Testis (tissue), 3 donors: ENCODE measurements around the gene PPP1R26. TPM values are rescaled to one million over a fixed set of nuclear protein-coding genes. Genes with fewer than 3 reads are reported as not detected.
"Not testable (repeated sequence)": the region's sequence is repeated elsewhere in the genome, so short reads cannot be mapped to it uniquely, and the experiment has no call there.

Experiments used
- DNase-seq: peaks from one replicate; pipeline ENCODE4 v3.0.0-alpha.2; 2019
- H3K27ac ChIP-seq, 2 donors: fragments of 200-600 bp; sonication (generic); one replicate each; pipeline ENCODE4 v1.5.1; 2019
- H3K27me3 ChIP-seq: fragments of 200-600 bp; sonication (generic); one replicate; pipeline ENCODE4 v1.5.1; 2019
- H3K36me3 ChIP-seq: fragments of 200-600 bp; sonication (generic); one replicate; pipeline ENCODE4 v1.5.1; 2017; ENCODE audit warnings: low read depth; ENCODE audit errors: missing control alignments
- H3K4me1 ChIP-seq: fragments of 200-600 bp; sonication (generic); one replicate; pipeline ENCODE4 v1.5.1; 2019
- H3K4me3 ChIP-seq, 2 donors: fragments of 200-600 bp; sonication (generic); one replicate each; pipeline ENCODE4 v1.5.1; 2017 to 2019
- H3K9me3 ChIP-seq: fragments of 200-600 bp; sonication (generic); one replicate; pipeline ENCODE4 v1.5.1; 2017
- POLR2A ChIP-seq: fragments of 450-650 bp; IDR thresholded peaks from one replicate; pipeline ENCODE4 v1.6.1; 2017; ENCODE audit warnings: antibody characterized with exemption, mild to moderate bottlenecking, moderate library complexity
- WGBS, 2 donors: methylation state at CpG; one replicate each; pipeline ENCODE4 v1.1.5; 2018; 5-methylcytosine and 5-hydroxymethylcytosine counted together
- intact Hi-C: fragments of 100-400 bp; cut with DNase I; formaldehyde crosslinking; loops from one replicate; pipeline ENCODE4 v1.15.1; 2023; ENCODE audit warnings: low total_unique reads
- polyA plus RNA-seq: library from polyadenylated mRNA; stranded (reverse); fragments of 350-450 nt; fragmentation: Illumina TruSeq; extraction: RNeasy Lipid Tissue Mini Kit (QIAGEN cat#74804); gene quantifications from one replicate; pipeline ENCODE4 v1.2.3, GENCODE V29; 2014; ENCODE audit warnings: low read depth, low replicate concordance; ENCODE audit not compliant: insufficient read depth
- total RNA-seq, 2 donors: library from RNA; depleted of rRNA; stranded (reverse); fragments of >200 nt; gene quantifications; one replicate each; pipeline ENCODE4 v1.2.3, GENCODE V29; 2016
- TF ChIP-seq, protein P1 (sequence below), 3 experiments: fragments of 450-650 bp in 2 of 3; fragments of 200-600 bp in 1 of 3; sonication (generic) in 1 of 3; IDR thresholded peaks; one replicate each; pipeline ENCODE4 v1.5.1; 2016 to 2019; ENCODE audit warnings: antibody characterized with exemption in 3 of 3, mild to moderate bottlenecking in 2 of 3, moderate library complexity in 1 of 3

Gene PPP1R26
- total and polyA plus RNA-seq, 3 donors from 2014 or later: 15.6 to 38.8 (median 33.1) TPM

DNA sequence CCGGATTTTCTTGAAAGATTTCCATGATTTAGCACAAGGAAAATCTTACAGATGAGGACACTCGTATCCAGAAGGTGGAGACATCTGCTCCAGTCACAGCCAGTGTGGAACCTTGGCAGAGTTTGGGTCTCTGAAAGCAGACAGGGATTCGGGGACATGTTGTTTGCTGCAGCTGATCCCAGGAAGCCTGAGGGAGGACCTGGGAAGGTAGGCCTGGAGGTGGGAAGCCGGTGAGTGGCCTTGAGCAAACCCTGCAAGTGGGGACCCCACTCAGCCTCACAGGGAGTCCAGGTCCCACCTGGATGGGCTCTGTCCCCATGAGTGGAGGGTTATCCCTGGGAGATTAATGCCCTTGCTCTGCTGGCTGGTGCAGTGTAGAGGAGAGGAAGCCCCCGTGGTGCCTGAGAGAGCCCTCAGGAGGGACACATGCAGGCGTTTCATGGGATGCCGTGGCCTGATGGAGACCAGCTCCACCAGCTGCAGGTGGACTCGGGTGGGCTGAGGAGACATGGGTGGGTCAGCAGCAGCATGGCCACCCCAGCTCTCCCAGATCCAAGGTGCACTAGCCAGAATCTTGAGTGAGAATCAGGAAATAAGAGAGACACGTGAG lies 28.7 kb downstream of the PPP1R26 start:
- Histone ChIP-seq H3K9me3 (no peaks in the 10 kb centered on the region), H3K27me3 (no peaks in the 10 kb centered on the region), H3K27ac (no peak overlapping the region), H3K36me3 (no peaks in the 10 kb centered on the region), H3K4me3 (no peak overlapping the region), H3K4me1 (no peaks in the 10 kb centered on the region)
- no peak for DNase-seq
- intact Hi-C loops: no loop called here
- TF ChIP-seq, protein P1, sequence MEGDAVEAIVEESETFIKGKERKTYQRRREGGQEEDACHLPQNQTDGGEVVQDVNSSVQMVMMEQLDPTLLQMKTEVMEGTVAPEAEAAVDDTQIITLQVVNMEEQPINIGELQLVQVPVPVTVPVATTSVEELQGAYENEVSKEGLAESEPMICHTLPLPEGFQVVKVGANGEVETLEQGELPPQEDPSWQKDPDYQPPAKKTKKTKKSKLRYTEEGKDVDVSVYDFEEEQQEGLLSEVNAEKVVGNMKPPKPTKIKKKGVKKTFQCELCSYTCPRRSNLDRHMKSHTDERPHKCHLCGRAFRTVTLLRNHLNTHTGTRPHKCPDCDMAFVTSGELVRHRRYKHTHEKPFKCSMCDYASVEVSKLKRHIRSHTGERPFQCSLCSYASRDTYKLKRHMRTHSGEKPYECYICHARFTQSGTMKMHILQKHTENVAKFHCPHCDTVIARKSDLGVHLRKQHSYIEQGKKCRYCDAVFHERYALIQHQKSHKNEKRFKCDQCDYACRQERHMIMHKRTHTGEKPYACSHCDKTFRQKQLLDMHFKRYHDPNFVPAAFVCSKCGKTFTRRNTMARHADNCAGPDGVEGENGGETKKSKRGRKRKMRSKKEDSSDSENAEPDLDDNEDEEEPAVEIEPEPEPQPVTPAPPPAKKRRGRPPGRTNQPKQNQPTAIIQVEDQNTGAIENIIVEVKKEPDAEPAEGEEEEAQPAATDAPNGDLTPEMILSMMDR (IDR thresholded peaks at IDR 0.05): no peak
- no peak for TF ChIP-seq POLR2A
- WGBS, 2 donors: 92 to 94% methylated on average over 7 to 9 of the region's 9 CpGs

DNA sequence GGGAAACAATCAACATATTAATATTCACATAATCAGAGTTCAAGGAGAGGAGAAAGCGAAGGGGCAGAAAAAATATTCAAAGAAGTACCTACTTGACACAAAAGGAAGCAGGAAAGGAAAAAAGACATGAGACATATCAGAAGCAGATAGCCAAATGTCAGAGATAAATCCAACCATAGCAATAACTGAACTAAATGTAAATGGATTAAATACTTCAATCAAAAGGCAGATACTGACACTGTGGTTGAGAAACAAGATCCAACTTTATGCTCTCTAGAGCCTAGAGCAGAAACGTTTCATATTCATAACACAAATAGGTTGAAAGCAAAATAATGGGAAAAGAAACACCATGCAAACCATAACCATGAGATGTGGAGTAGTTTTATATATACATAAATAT lies 29.9 kb downstream of the PPP1R26 start:
- Histone ChIP-seq H3K27ac (no peak overlapping the region), H3K4me3 (no peak overlapping the region), H3K9me3 (no peaks in the 10 kb centered on the region), H3K36me3 (no peaks in the 10 kb centered on the region), H3K27me3 (no peaks in the 10 kb centered on the region), H3K4me1 (no peaks in the 10 kb centered on the region)
- TF ChIP-seq, protein P1 (IDR thresholded peaks at IDR 0.05): no peak
- no peak for TF ChIP-seq POLR2A
- WGBS, 2 donors: 86 to 90% methylated on average over 2 of the region's 2 CpGs
- no peak for DNase-seq
- intact Hi-C loops: no loop called here

DNA sequence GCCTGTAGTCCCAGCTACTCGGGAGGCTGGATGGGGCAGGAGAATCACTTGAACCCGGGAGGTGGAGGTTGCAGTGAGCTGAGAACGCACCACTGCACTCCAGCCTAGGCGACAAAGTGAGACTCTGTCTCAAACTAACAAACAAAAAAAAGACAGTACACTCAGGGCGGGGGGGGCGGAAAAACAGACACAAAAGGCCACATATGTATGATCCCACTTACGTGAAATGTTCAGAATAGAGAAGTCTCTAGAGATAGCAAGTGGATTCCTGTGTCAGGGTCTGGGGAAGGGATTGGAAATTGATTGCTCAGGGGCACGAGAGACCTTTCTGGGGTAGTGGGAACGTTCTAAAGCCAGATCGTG lies 32.6 kb downstream of the PPP1R26 start:
- no peak for DNase-seq
- intact Hi-C loops: no loop called here
- no peak overlapping the region for H3K27ac ChIP-seq
- WGBS, 2 donors: 84 to 85% methylated on average over 10 of the region's 10 CpGs
- H3K36me3 ChIP-seq: no peaks in the 10 kb centered on the region
- H3K4me1 ChIP-seq: no peaks in the 10 kb centered on the region
- no peaks in the 10 kb centered on the region for H3K27me3 ChIP-seq
- TF ChIP-seq POLR2A: no peak
- TF ChIP-seq, protein P1 (IDR thresholded peaks at IDR 0.05): no peak
- H3K4me3 ChIP-seq: no peak overlapping the region
- H3K9me3 ChIP-seq: no peaks in the 10 kb centered on the region

DNA sequence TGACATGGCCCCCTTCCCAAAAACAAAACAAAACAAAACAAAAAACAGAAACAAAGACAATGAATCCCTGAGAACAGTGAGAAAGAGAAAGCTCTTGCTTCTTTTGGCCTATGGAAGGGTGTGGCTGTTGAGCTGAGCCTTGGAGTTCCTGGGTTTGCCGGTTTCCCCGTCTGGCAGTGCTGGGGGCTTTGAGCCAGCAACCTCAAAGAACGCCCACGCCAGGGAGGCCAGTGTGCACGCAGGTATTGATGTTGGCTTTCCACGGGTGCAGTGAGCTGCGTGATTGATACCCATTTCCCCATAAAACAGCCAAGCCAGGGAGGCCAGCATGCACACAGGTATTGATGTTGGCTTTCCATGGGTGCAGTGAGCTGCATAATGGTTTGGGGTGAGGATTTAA lies 33.3 kb downstream of the PPP1R26 start:
- 63 to 78% methylated on average over 7 of the region's 7 CpGs for WGBS, 2 donors
- no peak for TF ChIP-seq POLR2A
- TF ChIP-seq, protein P1 (IDR thresholded peaks at IDR 0.05): no peak
- intact Hi-C loops: no loop called here
- Histone ChIP-seq H3K27ac (no peak overlapping the region), H3K27me3 (no peaks in the 10 kb centered on the region), H3K9me3 (no peaks in the 10 kb centered on the region), H3K4me3 (no peak overlapping the region), H3K36me3 (no peaks in the 10 kb centered on the region), H3K4me1 (no peaks in the 10 kb centered on the region)
- no peak for DNase-seq

DNA sequence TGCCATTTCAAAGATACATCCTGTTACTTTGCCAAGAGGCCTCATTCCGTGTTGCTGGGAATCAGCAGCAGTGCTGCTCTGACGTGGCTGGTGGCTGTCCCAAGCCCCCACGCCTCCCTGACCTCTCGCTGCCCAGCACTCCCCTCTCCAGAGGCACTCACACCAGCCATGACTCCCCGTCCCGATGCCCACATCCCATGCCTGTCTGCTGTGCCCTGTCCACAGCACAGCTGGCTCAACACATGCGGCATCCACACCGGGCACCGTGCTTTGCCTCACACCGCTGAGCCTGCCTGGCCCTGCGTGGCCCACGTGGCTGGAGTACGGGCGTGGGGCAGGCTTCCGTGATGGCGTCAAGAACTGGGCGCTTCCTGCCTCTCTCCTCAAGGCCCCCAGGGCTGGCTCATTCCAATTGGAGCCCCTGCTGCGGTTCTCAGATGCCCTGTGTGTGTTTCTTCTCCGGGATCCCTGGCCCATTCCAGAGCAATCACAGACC lies 33.8 kb downstream of the PPP1R26 start:
- DNase-seq: no peak
- TF ChIP-seq, protein P1 (IDR thresholded peaks at IDR 0.05): no peak
- TF ChIP-seq POLR2A: no peak
- H3K9me3 ChIP-seq: no peaks in the 10 kb centered on the region
- no peaks in the 10 kb centered on the region for H3K36me3 ChIP-seq
- no peaks in the 10 kb centered on the region for H3K4me1 ChIP-seq
- no peak overlapping the region for H3K27ac ChIP-seq
- no peak overlapping the region for H3K4me3 ChIP-seq
- H3K27me3 ChIP-seq: no peaks in the 10 kb centered on the region
- whole genome bisulfite sequencing, 2 donors: 81 to 88% methylated on average over 15 to 19 of the region's 19 CpGs
- intact Hi-C loops: no loop called here

DNA sequence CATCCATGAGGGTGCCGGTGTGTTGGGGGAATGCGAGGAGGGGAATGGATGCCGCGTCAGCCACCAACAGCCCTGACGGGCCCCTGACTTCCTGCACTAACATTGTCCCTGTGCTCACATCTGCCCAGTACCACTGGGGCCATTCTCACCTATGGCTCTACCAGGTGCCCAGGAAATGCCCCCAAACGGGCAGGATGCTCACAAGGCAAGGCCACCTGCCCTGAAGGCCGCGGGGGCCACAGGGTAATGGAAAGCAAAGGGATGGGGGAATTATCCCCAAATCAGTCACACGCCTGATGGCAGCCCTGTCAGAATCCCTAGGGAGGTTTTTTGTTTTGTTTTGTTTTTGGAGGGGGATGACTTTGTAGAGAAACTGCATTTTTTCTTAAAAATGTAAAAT lies 34.3 kb downstream of the PPP1R26 start:
- H3K4me1 ChIP-seq, H3K27ac ChIP-seq, DNase-seq, H3K4me3 ChIP-seq, intact Hi-C loops, H3K36me3 ChIP-seq, H3K9me3 ChIP-seq, H3K27me3 ChIP-seq: not testable (repeated sequence)
- whole genome bisulfite sequencing, 2 donors: 92 to 95% methylated on average over 4 to 9 of the region's 9 CpGs
